H4 (cell line): ENCODE measurements around the gene NR4A1. TPM values are rescaled to one million over a fixed set of nuclear protein-coding genes. Genes with fewer than 3 reads are reported as not detected.

Experiments used
- DNase-seq: peaks from one replicate; pipeline ENCODE4 v3.0.0-alpha.2; 2015; ENCODE audit warnings: low spot score
- total RNA-seq: library from RNA; depleted of rRNA; stranded (reverse); fragments of >200 nt; shearing (Covaris generic); gene quantifications from 2 replicates; pipeline ENCODE4 v1.2.3, GENCODE V29; 2014; rRNA removed

The NR4A1 gene
- 0.16 and 0.54 TPM in 2 replicates for total RNA-seq

DNA sequence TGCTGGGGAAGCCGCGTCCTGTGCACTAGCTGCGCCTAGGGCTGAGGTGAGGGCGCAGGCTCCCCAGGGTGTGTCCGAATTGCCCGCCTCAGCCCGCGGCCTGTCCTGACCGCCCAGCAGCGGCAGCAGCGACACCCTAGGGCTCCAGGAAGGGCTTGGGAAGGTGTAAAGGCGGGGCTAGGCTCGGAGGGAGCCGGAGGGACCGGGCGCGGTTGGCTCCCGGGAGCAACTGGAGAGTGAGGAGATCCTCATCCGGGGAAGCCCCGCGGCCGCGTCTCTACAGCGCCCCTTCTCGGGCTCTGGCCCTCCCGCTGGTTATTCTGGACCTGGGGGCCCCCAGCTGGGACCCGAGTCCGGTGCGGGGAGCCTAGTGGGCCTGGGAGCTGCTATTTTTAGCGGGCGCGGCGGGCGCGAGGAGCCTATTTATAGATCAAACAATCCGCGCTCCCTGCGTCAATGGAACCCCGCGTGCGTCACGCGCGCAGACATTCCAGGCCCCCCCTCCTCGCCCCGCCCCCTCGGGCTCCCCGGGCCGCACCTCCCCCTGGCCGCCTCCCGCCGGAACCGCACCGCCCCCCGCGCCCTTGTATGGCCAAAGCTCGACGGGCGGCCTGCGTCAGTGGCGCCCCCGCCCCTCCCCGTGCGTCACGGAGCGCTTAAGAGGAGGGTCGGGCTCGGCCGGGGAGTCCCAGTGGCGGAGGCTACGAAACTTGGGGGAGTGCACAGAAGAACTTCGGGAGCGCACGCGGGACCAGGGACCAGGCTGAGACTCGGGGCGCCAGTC lies at the start of gene NR4A1:
Gene NR4A1, plus strand, starts transcription at position 685 of the 784 bp plus-strand sequence. CDS start 2,887 bp downstream, outside the sequence.
- peak; percentile 84 for DNase-seq

DNA sequence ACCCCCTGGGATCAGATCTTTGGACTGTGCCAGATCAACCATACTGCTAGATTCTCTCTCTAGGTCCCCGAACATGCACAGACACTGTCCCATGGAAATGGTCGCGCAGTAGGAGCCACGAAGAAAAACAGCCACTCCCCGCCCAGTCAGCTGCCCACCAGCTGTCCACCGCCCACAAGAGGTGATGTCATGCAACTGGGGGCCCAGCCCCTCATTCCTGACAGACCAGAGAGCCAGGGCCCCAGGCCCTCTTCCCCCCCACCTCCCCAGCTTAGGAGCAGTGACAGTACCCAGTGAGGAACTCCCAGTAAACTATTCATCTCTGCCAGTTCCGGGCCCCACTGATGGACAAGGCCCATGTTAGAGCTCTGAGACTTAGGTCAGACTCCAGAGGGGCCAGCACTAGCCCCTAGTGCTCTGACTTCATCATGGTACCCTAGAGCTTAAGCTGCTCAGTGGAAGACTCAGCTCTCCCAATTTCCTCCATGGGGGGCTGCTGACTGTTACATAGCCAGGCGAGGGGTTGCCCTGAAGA lies 48.2 kb upstream of the NR4A1 start:
- DNase-seq: no peak

DNA sequence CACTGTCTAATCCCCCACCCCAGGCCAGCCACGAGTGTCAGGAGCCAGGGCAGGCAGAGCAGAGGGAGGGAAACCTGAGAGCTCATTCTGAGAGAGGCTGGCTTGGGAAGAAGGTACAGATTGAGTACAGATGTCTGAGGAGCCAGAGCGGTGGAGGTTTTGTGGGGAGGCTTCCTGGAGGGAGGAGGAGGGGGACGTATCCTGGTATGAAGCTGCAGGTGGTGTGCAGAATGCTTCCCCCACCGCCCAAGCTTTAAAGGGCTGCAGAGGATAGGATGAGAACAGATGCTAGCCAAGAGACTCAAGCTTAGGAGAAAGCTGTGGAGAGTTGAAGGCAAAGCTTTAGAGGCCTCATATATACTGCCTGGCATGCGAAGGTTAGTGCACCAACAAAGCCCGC lies 47.7 kb upstream of the NR4A1 start:
- DNase-seq: no peak

DNA sequence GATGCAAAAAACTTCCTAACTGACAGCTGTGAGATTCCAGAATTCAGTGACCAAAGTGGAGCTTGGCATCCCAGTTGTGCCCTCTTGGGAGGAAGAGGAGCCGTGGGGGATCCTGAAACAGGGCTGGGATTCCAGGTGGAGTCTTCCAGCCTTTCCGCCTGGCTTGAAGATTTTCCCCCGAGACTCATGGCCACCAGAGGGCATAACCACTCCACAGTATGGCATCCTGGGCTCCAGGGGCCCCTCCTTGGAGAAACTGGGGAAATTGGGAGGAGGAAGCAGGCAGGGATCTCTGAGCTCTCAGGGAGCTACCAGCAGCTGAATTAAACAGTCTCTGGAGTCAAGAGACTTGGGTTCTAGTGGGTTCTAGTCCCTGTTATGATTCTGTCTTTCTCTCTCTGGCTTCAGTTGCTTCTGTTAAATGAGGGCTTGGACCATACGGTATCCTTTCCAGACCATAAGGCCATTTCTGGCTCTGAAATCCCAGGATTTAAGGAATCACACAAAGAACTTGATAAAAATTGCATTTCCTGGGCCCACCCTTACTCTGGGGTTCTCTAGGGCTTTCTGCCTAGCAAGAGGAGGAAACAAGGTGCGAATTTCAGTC lies 47.1 kb upstream of the NR4A1 start:
- peak; percentile 33 for DNase-seq

DNA sequence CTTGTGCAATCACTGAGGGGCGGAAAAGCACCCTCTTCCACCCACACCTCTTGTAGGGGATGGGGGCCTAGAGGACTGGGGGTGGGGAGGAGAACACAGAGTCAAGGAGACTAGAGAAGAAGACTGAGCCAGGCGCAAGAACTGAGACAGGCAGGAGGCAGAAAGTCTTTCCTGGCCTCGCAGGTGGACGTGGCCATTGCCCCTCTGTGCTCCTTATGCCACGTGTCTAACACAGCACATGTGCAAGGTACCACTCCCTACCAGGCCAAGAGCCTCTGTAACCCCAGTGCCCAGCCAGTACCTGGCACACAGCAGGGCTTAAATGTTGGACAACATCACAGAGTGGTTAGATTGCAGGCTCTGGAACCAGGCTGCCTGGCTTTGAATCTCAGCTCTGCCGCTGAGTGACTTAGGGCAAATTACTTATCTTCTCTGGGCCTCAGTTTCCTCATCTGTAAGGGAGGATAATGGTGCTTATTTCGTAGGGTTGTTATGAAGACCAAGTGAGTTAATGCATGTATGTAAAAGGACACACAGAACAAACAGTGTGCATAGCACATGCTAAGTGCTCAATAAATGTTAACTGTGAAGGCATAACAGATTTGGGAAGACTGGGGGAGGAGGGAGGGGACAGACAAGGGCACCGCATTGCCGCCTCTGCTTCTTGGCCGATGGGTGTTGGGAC lies 45.9 kb upstream of the NR4A1 start:
- no peak for DNase-seq

DNA sequence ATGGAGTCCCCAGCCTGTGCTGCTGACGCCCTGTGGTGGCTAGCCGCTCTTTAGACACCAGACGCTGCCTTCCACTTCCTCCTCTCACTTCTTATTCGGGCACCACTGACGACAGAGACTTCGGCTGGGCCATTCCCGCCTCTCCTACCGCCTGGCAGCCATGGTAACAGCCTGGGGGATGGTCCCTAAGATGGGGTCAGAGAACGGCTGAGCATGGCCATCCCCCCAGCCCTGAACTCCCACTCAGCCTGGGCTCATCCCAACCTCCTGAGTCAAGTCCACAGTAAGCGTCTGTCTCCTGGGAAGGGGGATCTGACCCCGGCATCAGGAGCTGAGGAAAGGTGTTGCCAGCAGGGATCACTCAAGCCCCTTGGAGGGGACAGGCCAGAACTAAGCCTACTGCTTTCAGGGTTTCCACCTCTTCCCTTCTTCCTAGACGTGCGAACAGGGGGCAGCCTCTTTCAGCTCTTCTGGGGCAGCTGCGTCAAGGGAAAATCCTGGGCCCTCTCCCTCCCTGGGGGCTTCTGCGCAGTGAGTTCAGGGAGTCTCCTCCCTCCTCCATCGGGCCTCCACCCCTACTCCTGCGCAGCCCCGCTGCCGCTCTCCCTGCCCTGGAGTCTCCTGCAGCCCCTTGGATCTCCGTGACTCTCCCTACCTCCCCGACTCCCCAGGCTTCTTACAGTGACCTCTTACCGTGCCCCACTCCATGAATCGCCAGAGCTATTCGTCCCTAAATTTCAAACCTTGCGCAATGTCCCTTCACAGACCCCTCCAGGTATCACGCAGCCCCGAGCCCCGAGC lies 45.1 kb upstream of the NR4A1 start:
- DNase-seq: no peak

DNA sequence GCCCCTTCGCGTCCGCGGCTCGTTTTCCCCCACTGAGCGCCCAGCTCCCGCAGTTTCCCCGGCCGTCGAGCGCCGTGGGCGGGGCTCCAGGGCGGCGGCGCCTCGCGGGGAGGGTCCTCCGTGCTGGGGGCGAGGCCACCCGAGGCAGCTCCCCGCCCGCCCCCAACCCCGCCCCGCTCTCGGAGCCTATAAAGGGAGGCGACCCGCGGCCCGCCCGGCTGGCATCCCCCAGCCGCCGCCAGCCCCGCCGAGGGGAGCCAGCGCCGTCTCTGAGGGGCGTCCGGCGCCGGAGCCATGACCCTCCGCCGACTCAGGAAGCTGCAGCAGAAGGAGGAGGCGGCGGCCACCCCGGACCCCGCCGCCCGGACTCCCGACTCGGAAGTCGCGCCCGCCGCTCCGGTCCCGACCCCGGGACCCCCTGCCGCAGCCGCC lies 44.5 kb upstream of the NR4A1 start, which contains the start of gene TAMALIN:
Gene TAMALIN, plus strand, starts transcription at position 221 of the 432 bp plus-strand sequence. Its CDS starts 74 bp downstream, at position 295.
- DNase-seq: no peak

DNA sequence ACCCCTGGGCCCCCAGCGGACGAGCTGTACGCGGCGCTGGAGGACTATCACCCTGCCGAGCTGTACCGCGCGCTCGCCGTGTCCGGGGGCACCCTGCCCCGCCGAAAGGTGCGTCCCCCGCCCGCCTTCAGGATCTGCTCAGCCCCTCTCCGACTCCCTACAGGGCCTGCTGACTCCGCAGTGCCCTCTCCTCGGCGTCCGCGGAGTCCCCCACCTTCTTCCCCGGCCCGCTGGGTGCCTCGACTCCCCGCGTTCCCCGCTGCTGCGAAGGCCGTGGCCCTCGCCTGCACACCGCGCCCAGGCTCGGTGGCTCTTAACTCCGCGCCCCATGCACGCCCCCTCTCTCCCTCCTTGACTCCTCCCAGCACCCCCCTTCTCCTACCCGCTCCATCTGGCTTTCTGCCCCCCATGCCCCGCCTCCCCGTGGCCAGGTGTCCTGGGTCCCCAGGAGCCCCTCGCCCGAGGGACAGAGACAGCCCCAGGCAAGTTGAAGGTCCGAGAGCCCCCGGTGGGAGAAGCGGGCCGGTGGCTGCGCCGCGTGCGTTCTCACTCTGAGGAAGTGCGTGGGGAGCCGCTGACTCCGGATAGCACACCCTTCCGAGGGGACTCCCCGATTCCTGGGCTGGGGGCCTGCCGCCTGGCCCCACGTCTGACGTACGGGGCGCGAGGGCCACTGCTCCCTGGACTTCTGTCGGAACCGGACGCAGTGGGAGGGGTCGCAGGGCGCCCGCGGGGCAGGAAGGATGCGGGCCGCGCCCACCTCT lies 43.9 kb upstream of the NR4A1 start:
- DNase-seq: no peak

DNA sequence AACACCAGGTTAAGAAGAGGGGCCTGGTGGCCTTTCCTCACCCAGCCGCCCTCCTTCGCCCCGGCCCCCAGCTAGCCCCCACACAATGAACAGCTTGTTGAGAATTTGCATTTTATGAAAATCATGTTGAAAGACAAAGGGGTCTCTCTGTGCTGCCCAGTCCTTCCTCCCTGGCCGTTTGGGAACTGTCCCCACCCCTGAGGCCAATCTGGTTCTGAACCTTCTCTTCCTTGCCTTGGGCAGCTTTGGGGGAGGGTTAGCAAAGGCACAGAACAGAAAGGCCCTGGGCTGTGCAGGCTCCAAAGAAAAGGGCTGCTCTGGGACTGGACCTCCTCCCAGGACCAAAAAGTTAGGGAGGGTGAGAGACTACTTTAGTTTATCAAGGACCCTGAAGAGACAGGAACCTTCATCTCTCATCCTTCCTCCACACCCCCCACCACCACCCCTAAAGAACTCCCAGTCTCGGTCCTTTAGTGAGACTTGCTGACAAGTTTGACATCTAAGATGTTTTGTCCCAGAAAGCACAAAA lies 43.2 kb upstream of the NR4A1 start:
- DNase-seq: no peak

DNA sequence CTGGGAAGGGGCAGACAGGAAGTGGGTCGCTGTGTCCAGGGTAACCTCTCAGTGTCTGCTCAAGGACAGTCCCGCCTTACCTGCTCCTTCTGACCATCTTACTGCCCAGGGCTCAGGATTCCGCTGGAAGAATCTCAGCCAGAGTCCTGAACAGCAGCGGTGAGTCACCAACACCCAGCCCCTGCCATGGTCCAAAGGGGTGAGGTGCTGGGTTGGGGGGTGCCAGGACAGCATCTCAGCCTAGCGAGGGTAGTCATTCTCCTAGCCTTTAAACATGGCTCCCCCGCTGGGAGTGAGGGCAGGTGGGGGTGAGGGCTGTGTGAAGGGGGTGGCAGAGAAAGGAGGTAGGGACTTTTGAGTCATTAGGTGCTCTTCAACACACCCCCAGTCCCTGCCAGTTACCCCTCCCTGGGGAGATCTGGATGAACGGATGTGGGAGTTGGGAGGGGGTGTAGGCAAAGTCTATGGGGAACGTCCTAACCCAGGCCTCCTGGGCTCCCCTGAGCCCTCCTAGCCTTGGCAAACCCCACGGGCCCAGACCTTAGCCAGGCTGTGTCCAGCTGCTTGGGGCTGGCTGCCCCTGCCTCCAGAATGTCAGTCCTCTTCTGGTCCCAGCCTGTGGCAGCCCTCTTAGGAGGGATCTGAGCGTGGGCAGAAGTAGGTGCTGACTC lies 42.0 kb upstream of the NR4A1 start:
- DNase-seq: no peak

DNA sequence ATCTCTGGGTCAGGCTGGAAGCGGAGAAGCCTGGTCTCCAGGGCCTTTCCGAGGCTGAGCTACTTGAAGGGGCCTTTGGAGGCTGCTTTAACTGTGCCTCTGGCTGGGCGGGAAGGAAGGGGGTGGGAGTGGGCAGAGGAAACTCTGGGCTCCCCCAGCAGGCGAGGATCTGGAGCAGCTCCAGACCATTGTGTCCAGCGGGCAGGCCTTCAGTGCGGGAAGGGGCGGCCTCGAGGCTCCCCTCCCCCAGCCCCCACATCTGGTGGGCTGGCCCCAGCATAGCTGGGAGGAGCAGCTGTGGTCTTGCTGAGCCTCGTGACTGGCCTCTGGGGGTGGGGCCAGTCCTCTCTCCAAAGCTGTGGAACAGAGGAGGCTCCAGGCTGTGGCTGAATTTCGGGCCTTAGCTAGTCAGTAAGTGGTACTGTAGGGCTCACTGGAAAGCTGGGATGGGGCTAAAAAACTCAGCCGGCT lies 41.1 kb upstream of the NR4A1 start:
- peak; percentile 73 for DNase-seq

DNA sequence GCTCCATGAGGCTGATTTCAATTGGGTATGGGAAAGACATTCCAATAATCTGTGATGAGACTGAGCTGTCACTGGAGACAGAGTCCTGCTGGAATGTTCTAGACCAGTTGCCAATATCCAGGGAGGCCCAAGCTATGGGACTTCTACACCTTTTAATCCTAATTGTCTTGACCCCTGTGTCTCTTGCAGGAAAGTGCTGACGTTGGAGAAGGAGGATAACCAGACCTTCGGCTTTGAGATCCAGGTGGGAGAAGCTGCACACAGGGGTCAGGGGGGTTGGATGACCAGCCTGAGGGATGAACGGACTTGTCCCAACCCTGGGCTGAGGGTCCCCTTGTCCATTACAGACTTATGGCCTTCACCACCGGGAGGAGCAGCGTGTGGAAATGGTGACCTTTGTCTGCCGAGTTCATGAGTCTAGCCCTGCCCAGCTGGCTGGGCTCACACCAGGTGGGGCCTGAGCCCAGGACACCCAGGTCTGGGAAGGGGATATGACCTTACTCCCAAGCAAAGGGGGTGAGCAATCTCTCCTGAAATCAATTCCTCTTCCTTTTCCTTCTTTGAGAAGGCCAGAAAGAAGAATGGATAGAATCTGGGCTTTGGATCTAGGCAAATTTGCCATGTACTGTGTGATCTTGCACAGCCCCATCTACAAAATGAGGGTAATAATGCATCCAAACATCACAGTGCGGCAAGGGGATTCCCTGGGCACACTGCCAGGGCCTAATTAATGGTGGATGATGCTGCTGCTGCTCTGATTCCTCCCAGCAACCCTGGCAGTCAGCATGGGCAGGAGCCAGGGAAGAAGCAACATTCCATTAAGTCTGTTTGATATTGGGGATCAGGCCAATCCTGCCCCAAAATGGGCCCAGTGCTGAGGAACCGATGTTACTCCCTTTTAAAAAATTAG lies 40.3 kb upstream of the NR4A1 start:
- no peak for DNase-seq

DNA sequence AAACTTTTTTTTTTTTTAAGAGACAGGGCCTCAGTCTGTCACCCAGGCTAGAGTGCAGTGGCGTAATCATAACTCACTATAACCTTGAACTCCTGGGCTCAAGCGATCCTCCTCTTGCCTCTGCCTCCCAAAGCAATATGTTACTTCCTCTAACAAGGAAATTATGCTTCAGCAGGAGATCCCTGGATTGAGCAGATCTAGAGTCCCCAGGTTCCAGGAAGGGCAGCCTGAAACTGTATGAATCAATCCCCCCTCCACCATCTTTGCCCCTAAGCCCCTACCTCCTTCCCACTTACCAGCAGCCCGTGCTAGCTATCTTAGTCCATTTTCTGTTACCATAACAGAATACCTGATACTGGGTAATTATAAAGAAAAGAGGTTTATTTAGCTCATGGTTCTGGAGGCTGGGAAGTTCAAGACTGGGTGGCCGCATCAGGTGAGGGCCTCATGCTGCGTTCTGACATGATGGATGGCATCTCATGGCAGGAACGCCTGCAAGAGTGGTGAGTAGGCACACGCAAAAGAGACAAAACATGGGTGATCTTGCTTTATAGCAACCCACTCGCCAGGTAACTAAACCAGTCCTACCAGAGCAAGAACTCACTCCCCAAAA lies 39.5 kb upstream of the NR4A1 start:
- no peak for DNase-seq

DNA sequence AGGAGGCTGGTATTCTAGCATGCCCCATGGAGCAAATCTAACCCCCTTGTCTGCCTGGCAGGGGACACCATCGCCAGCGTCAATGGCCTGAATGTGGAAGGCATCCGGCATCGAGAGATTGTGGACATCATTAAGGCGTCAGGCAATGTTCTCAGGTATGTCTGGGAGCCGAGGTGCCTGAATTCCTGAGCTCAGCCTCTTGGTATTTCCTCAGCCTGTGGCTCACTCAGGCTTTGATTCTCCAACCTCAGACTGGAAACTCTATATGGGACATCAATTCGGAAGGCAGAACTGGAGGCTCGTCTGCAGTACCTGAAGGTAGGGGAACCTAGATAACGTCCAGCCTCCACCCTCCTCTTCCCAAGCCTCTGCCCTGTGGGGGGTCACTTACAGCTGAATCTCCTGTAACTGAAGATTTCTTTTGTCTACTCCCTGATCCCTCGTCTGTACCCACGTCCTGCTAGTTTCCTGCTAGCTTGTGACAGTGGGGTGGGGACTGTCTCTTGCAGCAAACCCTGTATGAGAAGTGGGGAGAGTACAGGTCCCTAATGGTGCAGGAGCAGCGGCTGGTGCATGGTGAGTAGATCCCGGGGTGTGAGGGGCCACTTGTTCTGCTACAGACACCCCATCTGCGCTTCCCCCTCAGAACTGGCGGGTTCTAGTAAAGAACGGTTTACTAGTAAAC lies 37.5 kb upstream of the NR4A1 start:
- DNase-seq: no peak

DNA sequence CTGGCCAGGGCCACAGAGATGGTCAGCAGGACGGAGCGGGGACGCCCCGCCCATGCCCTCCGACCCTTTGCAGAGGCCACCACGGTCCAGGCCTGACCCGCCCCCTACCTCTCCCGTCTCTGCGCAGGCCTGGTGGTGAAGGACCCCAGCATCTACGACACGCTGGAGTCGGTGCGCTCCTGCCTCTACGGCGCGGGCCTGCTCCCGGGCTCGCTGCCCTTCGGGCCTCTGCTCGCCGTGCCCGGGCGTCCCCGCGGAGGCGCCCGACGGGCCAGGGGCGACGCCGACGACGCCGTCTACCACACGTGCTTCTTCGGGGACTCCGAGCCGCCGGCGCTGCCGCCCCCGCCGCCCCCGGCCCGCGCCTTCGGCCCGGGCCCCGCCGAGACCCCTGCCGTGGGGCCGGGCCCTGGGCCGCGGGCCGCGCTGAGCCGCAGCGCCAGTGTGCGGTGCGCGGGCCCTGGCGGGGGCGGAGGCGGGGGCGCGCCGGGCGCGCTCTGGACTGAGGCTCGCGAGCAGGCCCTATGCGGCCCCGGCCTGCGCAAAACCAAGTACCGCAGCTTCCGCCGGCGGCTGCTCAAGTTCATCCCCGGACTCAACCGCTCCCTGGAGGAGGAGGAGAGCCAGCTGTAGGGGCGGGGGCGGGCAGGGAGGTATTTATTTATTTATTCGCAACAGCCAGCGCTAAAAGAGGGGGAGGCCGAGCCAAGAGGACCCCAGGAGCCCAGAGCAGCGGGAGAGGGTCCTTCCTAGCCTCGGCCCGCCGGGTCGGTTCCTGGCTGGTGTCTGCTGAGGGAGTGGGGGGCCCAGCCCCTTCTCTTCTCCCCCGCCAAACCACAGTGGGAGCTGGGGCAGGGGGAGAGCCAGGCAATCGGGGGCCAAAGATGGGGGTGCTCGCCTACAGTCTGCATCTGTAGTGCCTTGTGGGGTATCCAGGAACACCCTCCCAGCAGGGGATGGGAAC lies 36.4 kb upstream of the NR4A1 start:
- no peak for DNase-seq

DNA sequence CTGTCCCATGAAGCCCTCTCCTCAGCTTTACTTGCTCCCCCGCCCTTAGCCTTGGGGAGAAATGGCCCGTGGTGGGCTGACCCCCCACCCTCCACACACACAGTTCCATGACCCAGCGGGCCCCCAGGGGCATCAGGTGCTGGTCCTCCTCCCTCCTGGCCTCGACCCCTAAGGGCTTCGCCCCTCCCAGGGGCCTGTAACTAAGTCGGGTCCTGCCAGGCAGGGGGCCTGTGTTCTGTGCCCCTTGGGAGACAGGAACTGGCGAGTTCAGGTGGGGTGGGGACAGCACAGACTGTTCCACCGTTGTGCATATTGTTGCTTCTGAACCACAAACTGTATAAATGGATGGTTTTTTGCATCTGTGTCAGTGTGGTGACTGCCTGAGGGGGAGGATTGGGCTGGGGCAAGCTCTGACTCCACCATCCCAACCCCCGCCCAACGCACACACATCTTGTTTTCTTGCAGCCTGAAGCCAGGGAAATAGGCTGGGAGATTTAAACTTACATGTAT lies 35.7 kb upstream of the NR4A1 start:
- DNase-seq: no peak
